HEK293 (cell line): ENCODE data around the gene FUOM.

Source experiments
- BCL11B ChIP-seq: fragments of 450-650 bp; formaldehyde crosslinking; IDR thresholded peaks from 2 replicates; pipeline ENCODE4 v1.5.1; 2016; ENCODE audit warnings: low read depth, missing biosample characterization, missing genetic modification characterization
- GLIS2 ChIP-seq: fragments of 450-650 bp; formaldehyde crosslinking; IDR thresholded peaks from 2 replicates; pipeline ENCODE4 v1.5.1; 2016; ENCODE audit warnings: missing biosample characterization, missing genetic modification characterization
- KLF1 ChIP-seq: fragments of 450-650 bp; formaldehyde crosslinking; IDR thresholded peaks from 2 replicates; pipeline ENCODE4 v1.5.1; 2016; ENCODE audit warnings: missing biosample characterization, missing genetic modification characterization
- KLF9 ChIP-seq: fragments of 450-650 bp; formaldehyde crosslinking; IDR thresholded peaks from 2 replicates; pipeline ENCODE4 v1.5.1; 2016; ENCODE audit warnings: missing biosample characterization, missing genetic modification characterization, low read depth
- TRIM28 ChIP-seq: IDR thresholded peaks from 2 replicates; pipeline ENCODE4 v1.6.1; 2011; ENCODE audit warnings: low read length, control low read depth, borderline replicate concordance
- ZBTB26 ChIP-seq: fragments of 450-650 bp; formaldehyde crosslinking; optimal IDR thresholded peaks from 2 replicates; pipeline ENCODE3; 2016; ENCODE audit warnings: missing biosample characterization, mild to moderate bottlenecking, missing genetic modification characterization
- ZBTB49 ChIP-seq: fragments of 450-650 bp; formaldehyde crosslinking; IDR thresholded peaks from 2 replicates; pipeline ENCODE4 v1.5.1; 2016; ENCODE audit warnings: missing biosample characterization, missing genetic modification characterization, low read depth
- ZFHX2 ChIP-seq: fragments of 450-650 bp; formaldehyde crosslinking; conservative IDR thresholded peaks from 2 replicates; pipeline ENCODE4 v1.5.1; 2016; ENCODE audit warnings: missing biosample characterization, missing genetic modification characterization
- ZNF112 ChIP-seq: fragments of 450-650 bp; formaldehyde crosslinking; IDR thresholded peaks from 2 replicates; pipeline ENCODE4 v1.5.0; 2017; ENCODE audit warnings: missing biosample characterization, missing genetic modification characterization
- ZNF157 ChIP-seq: fragments of 450-650 bp; formaldehyde crosslinking; IDR thresholded peaks from 2 replicates; pipeline ENCODE4 v1.5.1; 2016; ENCODE audit warnings: missing biosample characterization, missing genetic modification characterization
- ZNF18 ChIP-seq: fragments of 450-650 bp; formaldehyde crosslinking; IDR thresholded peaks from 2 replicates; pipeline ENCODE4 v1.5.1; 2016; ENCODE audit warnings: missing biosample characterization, missing genetic modification characterization
- ZNF184 ChIP-seq: fragments of 450-650 bp; IDR thresholded peaks from 2 replicates; pipeline ENCODE4 v1.5.1; 2018; ENCODE audit warnings: missing biosample characterization, mild to moderate bottlenecking, missing genetic modification characterization
- ZNF324 ChIP-seq: fragments of 450-650 bp; formaldehyde crosslinking; IDR thresholded peaks from 2 replicates; pipeline ENCODE4 v1.5.1; 2016; ENCODE audit warnings: missing biosample characterization, missing genetic modification characterization
- ZNF335 ChIP-seq: fragments of 450-650 bp; formaldehyde crosslinking; conservative IDR thresholded peaks from 2 replicates; pipeline ENCODE4 v1.5.1; 2016; ENCODE audit warnings: missing biosample characterization, missing genetic modification characterization
- ZNF362 ChIP-seq: fragments of 450-650 bp; formaldehyde crosslinking; IDR thresholded peaks from 2 replicates; pipeline ENCODE4 v1.5.1; 2016; ENCODE audit warnings: missing biosample characterization, missing genetic modification characterization
- ZNF366 ChIP-seq: fragments of 450-650 bp; formaldehyde crosslinking; conservative IDR thresholded peaks from 2 replicates; pipeline ENCODE4 v1.5.1; 2016; ENCODE audit warnings: missing biosample characterization, missing genetic modification characterization
- ZNF513 ChIP-seq: fragments of 450-650 bp; IDR thresholded peaks from 2 replicates; pipeline ENCODE4 v1.5.1; 2018; ENCODE audit warnings: missing biosample characterization, missing genetic modification characterization
- ZNF561 ChIP-seq: fragments of 450-650 bp; IDR thresholded peaks from 2 replicates; pipeline ENCODE4 v1.5.1; 2018; ENCODE audit warnings: missing biosample characterization, missing genetic modification characterization, borderline replicate concordance
- ZNF610 ChIP-seq: fragments of 450-650 bp; formaldehyde crosslinking; IDR thresholded peaks from 2 replicates; pipeline ENCODE4 v1.5.1; 2016; ENCODE audit warnings: missing biosample characterization, missing genetic modification characterization, borderline replicate concordance
- ZNF629 ChIP-seq: fragments of 450-650 bp; formaldehyde crosslinking; IDR thresholded peaks from 2 replicates; pipeline ENCODE4 v1.5.1; 2017; ENCODE audit warnings: missing biosample characterization, missing genetic modification characterization
- ZNF639 ChIP-seq: fragments of 450-650 bp; formaldehyde crosslinking; IDR thresholded peaks from 2 replicates; pipeline ENCODE4 v1.5.1; 2016; ENCODE audit warnings: missing biosample characterization, missing genetic modification characterization
- ZNF677 ChIP-seq: fragments of 450-650 bp; IDR thresholded peaks from 2 replicates; pipeline ENCODE4 v1.5.0; 2018; ENCODE audit warnings: missing biosample characterization, mild to moderate bottlenecking, missing genetic modification characterization, moderate library complexity
- ZNF692 ChIP-seq: fragments of 450-650 bp; formaldehyde crosslinking; IDR thresholded peaks from 2 replicates; pipeline ENCODE4 v1.5.1; 2016; ENCODE audit warnings: missing biosample characterization, missing genetic modification characterization
- ZNF707 ChIP-seq: fragments of 450-650 bp; formaldehyde crosslinking; IDR thresholded peaks from 2 replicates; pipeline ENCODE4 v1.5.1; 2016; ENCODE audit warnings: missing biosample characterization, missing genetic modification characterization
- ZNF747 ChIP-seq: fragments of 450-650 bp; formaldehyde crosslinking; IDR thresholded peaks from 2 replicates; pipeline ENCODE4 v1.5.1; 2016; ENCODE audit warnings: missing biosample characterization, missing genetic modification characterization
- ZNF792 ChIP-seq: fragments of 450-650 bp; formaldehyde crosslinking; IDR thresholded peaks from 2 replicates; pipeline ENCODE4 v1.5.1; 2016; ENCODE audit warnings: missing biosample characterization, missing genetic modification characterization
- ZSCAN18 ChIP-seq: fragments of 450-650 bp; formaldehyde crosslinking; IDR thresholded peaks from 2 replicates; pipeline ENCODE4 v1.5.1; 2016; ENCODE audit warnings: missing biosample characterization, missing genetic modification characterization

Gene FUOM

GRCh38 chr10:133329491-133330202 lies 28.2 kb downstream of the FUOM start (continued):
- TF ChIP-seq KLF9 (tag by site-specific recombination) (peak; percentile 47; the same call in 1 of the 2 replicates), ZNF157 (tag by site-specific recombination) (no peak), ZNF362 (tag by site-specific recombination) (no peak), BCL11B (tag by site-specific recombination) (no peak), TRIM28 (no peak), ZNF610 (tag by site-specific recombination) (peak; percentile 25; the same call in 1 of the 2 replicates), ZNF366 (tag by site-specific recombination) (no peak), KLF1 (tag by site-specific recombination) (peak; percentile 51; the same call in 1 of the 2 replicates), ZNF324 (tag by site-specific recombination) (0 out of 2 replicates have a peak, but pooled peaks have one; percentile 17), ZFHX2 (tag by site-specific recombination) (0 out of 2 replicates have a peak, but pooled peaks have one; percentile 14), ZNF184 (tag by site-specific recombination) (no peak), ZNF707 (tag by site-specific recombination) (no peak), ZNF639 (tag by site-specific recombination) (peak; percentile 51; the same call in 1 of the 2 replicates), ZNF513 (tag by site-specific recombination) (no peak), ZSCAN18 (no peak), ZNF677 (tag by site-specific recombination) (no peak), GLIS2 (tag by site-specific recombination) (peak; percentile 61), ZNF747 (tag by site-specific recombination) (no peak), ZNF629 (peak; percentile 46; the same call in 1 of the 2 replicates), ZNF792 (no peak), ZNF692 (peak; percentile 97), ZNF18 (tag by site-specific recombination) (no peak), ZNF112 (tag by site-specific recombination) (no peak), ZNF561 (tag by site-specific recombination) (no peak), ZBTB26 (tag by site-specific recombination) (peak; percentile 50), ZNF335 (peak; percentile 87), ZBTB49 (no peak)
